H1 (cell line): ENCODE measurements around the gene SYMPK. TPM values are rescaled to one million over a fixed set of nuclear protein-coding genes. Genes with fewer than 3 reads are reported as not detected.

Experiments used
- CTCF ChIP-seq, 3 experiments: IDR thresholded peaks; 1 replicate in 2 of 3; 2 replicates in 1 of 3; pipeline versions ENCODE4 v1.5.1 to v1.6.1; 2011; ENCODE audit warnings: low read length in 3 of 3, mild to moderate bottlenecking in 3 of 3, inconsistent platforms in 2 of 3, low read depth in 1 of 3, moderate library complexity in 1 of 3; ENCODE audit not compliant: insufficient read depth in 1 of 3; ENCODE audit errors: control extremely low read depth in 1 of 3
- KDM4A ChIP-seq: IDR thresholded peaks from one replicate; pipeline ENCODE4 v1.7.1; 2012; ENCODE audit warnings: low read depth, mild to moderate bottlenecking, moderate library complexity, low read length, inconsistent platforms; ENCODE audit not compliant: severe bottlenecking
- NRF1 ChIP-seq: IDR thresholded peaks from 2 replicates; pipeline ENCODE4 v1.6.1; 2011; ENCODE audit warnings: mild to moderate bottlenecking, low read depth, low read length, improper control_type of control experiment
- RXRA ChIP-seq: IDR thresholded peaks from 2 replicates; pipeline ENCODE4 v1.6.1; 2011; ENCODE audit warnings: low read depth, mild to moderate bottlenecking, low read length, moderate library complexity; ENCODE audit not compliant: insufficient read depth
- SIRT6 ChIP-seq: IDR thresholded peaks from one replicate; pipeline ENCODE4 v1.7.1; 2012; ENCODE audit warnings: low read length, inconsistent platforms
- SP2 ChIP-seq: IDR thresholded peaks from 2 replicates; pipeline ENCODE4 v1.6.1; 2012; ENCODE audit warnings: mild to moderate bottlenecking, low read length, inconsistent platforms
- TAF1 ChIP-seq: IDR thresholded peaks from 2 replicates; pipeline ENCODE4 v1.6.1; 2011; ENCODE audit warnings: mild to moderate bottlenecking, low read depth, low read length
- polyA plus RNA-seq, 7 experiments: library from polyadenylated mRNA; depleted of rRNA in 3 of 7; stranded (reverse) in 5 of 7; unstranded in 2 of 7; fragments of >200 nt in 5 of 7; fragments of 200-250 nt in 2 of 7; gene quantifications; 1 replicate in 5 of 7; 2 replicates in 1 of 7; 4 replicates in 1 of 7; pipeline versions ENCODE4 v1.2.1 to v1.2.3, GENCODE V29; 2011 to 2013; ENCODE audit warnings: missing spikeins in 2 of 7, mixed read lengths in 2 of 7
- total RNA-seq: library from RNA; stranded (reverse); fragmentation: NEBNext Ultra II Directional; extraction: Animal tissue kit (Norgen Biotek cat#: 25700); gene quantifications from 2 replicates; pipeline ENCODE4 v1.2.1, GENCODE V29; 2021
- TF ChIP-seq, protein P1 (sequence below): IDR thresholded peaks from 2 replicates; pipeline ENCODE4 v1.6.1; 2012; ENCODE audit warnings: low read length, inconsistent platforms

Gene SYMPK
- total and polyA plus RNA-seq, 2 of the 8 experiments (the other 6 are each of a cell fraction or from before 2014, with no cell fraction given): 93.6 to 99.5 TPM

DNA sequence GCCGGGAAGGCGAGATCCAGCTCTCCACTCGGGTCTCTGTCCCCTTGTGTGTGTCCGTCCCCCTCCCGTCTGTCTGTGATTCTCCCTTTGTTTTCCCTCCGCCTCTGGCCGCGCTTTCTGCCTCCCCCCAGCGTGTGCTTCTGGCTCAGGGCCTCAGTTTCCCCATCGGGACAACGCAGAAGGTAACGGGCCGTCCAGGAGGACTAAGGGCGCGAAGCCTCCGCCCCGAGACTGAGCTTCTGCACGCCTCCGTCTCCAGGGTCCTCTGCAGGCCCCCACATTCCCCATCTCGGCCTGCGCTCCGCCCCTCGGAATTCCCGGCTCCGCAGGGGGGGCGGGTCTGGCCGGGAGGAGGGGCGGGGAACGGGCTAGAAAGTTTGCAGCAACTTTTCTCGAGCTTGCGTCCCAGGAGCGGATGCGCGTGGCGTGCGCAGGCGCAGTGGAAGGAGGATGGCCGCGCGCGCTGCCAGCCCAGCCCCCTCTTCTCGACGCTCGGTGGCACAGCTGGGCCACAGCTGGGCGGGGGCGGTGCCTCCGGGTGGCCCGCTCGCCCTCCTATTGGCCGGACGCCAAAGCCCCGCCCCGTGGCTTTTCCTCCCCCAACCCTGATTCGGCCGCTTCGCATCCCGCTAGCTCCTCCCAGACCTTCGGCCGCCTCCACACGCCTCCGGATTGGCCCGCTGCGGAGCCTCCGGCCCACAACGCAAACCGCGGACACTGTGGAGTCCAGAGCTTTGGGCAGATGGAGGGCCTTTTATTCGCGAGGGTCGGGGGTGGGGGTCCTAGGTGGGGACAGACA lies 93.8 kb downstream of the SYMPK start, which contains the start of gene SIX5 (continued):
- TF ChIP-seq CTCF (IDR thresholded peaks at IDR 0.05; ENCODE audit: control extremely low read depth in 1 of 3, insufficient read depth in 1 of 3, low read depth in 1 of 3, low read length in 3 of 3) (no peak), SIRT6 (no peak), SP2 (no peak), TAF1 (peak; percentile 96), RXRA (no peak), KDM4A (no peak), NRF1 (peak; percentile 96)
- TF ChIP-seq, protein P1, sequence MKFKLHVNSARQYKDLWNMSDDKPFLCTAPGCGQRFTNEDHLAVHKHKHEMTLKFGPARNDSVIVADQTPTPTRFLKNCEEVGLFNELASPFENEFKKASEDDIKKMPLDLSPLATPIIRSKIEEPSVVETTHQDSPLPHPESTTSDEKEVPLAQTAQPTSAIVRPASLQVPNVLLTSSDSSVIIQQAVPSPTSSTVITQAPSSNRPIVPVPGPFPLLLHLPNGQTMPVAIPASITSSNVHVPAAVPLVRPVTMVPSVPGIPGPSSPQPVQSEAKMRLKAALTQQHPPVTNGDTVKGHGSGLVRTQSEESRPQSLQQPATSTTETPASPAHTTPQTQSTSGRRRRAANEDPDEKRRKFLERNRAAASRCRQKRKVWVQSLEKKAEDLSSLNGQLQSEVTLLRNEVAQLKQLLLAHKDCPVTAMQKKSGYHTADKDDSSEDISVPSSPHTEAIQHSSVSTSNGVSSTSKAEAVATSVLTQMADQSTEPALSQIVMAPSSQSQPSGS: peak; percentile 71; the same call in 1 of the 2 replicates
